DMS114 treated with DMSO at 0.1 percent for 48 hours (cell line): ENCODE data around the gene TNRC6B.
A peak's percentile ranks its signal among the peaks of the same experiment; 100 is the strongest.
"Not testable (repeated sequence)": the region's sequence is repeated elsewhere in the genome, so short reads cannot be mapped to it uniquely, and the experiment has no call there.

Experiments used
- DNase-seq: peaks from one replicate; lab custom pipeline; 2025; ENCODE audit not compliant: unreplicated experiment; lab: John Stamatoyannopoulos, UW

The TNRC6B gene

GRCh38 chr22:40346185-40347118 is 168.7 kb downstream of the TNRC6B start, which contains the start of gene ADSL:
TSS of gene ADSL (plus strand) at chr22:40346500. CDS start at chr22:40346559, 59 bp downstream.
- peak; percentile 76 for DNase-seq

- DNase-seq, result no peak
Measured at GRCh38 chr22:40347300-40347699, 169.6 kb downstream of the TNRC6B start.

GRCh38 chr22:40348025-40348658 is 170.4 kb downstream of the TNRC6B start:
- DNase-seq, result peak; percentile 42

- DNase-seq, result no peak
Measured at GRCh38 chr22:40352763-40353162, 175.0 kb downstream of the TNRC6B start.

- no peak for DNase-seq
Measured at GRCh38 chr22:40361100-40361499, 183.4 kb downstream of the TNRC6B start.

GRCh38 chr22:40363059-40363458 is 185.3 kb downstream of the TNRC6B start:
- DNase-seq, result no peak

- DNase-seq, result no peak
Measured at GRCh38 chr22:40364431-40364830, 186.7 kb downstream of the TNRC6B start.

- DNase-seq, result no peak
Measured at GRCh38 chr22:40366068-40366467, 188.3 kb downstream of the TNRC6B start.

GRCh38 chr22:40367342-40367741 is 189.6 kb downstream of the TNRC6B start:
- no peak for DNase-seq

- DNase-seq, result no peak
Measured at GRCh38 chr22:40368016-40368415, 190.3 kb downstream of the TNRC6B start.

GRCh38 chr22:40368836-40369235 is 191.1 kb downstream of the TNRC6B start:
- DNase-seq, result no peak

GRCh38 chr22:40374567-40374966 is 196.8 kb downstream of the TNRC6B start:
- DNase-seq, result no peak

- DNase-seq, result no peak
Measured at GRCh38 chr22:40376149-40376548, 198.4 kb downstream of the TNRC6B start.

GRCh38 chr22:40377931-40378330 is 200.2 kb downstream of the TNRC6B start:
- no peak for DNase-seq

- not testable (repeated sequence) for DNase-seq
Measured at GRCh38 chr22:40378448-40378847, 200.7 kb downstream of the TNRC6B start.

GRCh38 chr22:40381461-40381860 is 203.7 kb downstream of the TNRC6B start:
- no peak for DNase-seq

- DNase-seq, result no peak
Measured at GRCh38 chr22:40383905-40384304, 206.2 kb downstream of the TNRC6B start.

GRCh38 chr22:40385036-40385782 is 207.5 kb downstream of the TNRC6B start:
- DNase-seq, result no peak
